SK-N-SH (cell line): Measurements from ENCODE around the gene SMAD3. TPM values are rescaled to one million over a fixed set of nuclear protein-coding genes. Genes with fewer than 3 reads are reported as not detected.

Experiments used
- CTCF ChIA-PET: fragments of 300-600, 350-600 bp; formaldehyde crosslinking; extraction: SDS; loops from one replicate; lab custom pipeline; 2021; lab: Yijun Ruan, JAX
- POLR2A ChIA-PET: fragments of 350-600 bp; sonication (Branson Sonifier 250); formaldehyde crosslinking; extraction: SDS; loops from one replicate; lab custom pipeline; 2020; ENCODE audit warnings: antibody characterized with exemption, inconsistent platforms; lab: Yijun Ruan, JAX
- DNase-seq: peaks from one replicate; pipeline ENCODE4 v3.0.0; 2012
- H2AFZ ChIP-seq: fragments of 200-600 bp; sonication (generic); 2 replicates; pipeline ENCODE4 v1.8.1; 2016; ENCODE audit warnings: antibody characterized with exemption, mild to moderate bottlenecking, low read depth
- H3F3A ChIP-seq: fragments of 200-600 bp; sonication (generic); replicated peaks from 2 replicates; pipeline ENCODE3; 2016; ENCODE audit warnings: antibody characterized with exemption, mild to moderate bottlenecking; ENCODE audit not compliant: insufficient read depth
- H3K27ac ChIP-seq, 2 experiments: fragments of 200-500 bp in 1 of 2; fragments of 200-600 bp in 1 of 2; sonication (Bioruptor generic) in 1 of 2; sonication (generic), shearing (Covaris generic) in 1 of 2; 2 replicates each; pipeline versions ENCODE4 v1.5.1 to v1.6.1; 2014 to 2016; ENCODE audit warnings: low read depth in 2 of 2, inconsistent platforms in 1 of 2, low read length in 1 of 2, mild to moderate bottlenecking in 1 of 2, mixed read lengths in 1 of 2
- H3K27me3 ChIP-seq: fragments of 200-600 bp; sonication (generic), shearing (Covaris generic); 2 replicates; pipeline ENCODE4 v1.6.1; 2016; ENCODE audit warnings: mixed run types; ENCODE audit not compliant: insufficient read depth
- H3K36me3 ChIP-seq, 2 experiments: fragments of 200-500 bp in 1 of 2; fragments of 200-600 bp in 1 of 2; sonication (Bioruptor generic) in 1 of 2; sonication (generic) in 1 of 2; replicated peaks in 1 of 2; 2 replicates each; pipeline versions ENCODE3 to v1.5.1; 2014 to 2016; ENCODE audit warnings: low read length in 1 of 2, mild to moderate bottlenecking in 1 of 2; ENCODE audit not compliant: insufficient read depth in 2 of 2, control insufficient read depth in 1 of 2
- H3K4me1 ChIP-seq, 2 experiments: fragments of 200-500 bp in 1 of 2; fragments of 200-600 bp in 1 of 2; sonication (Bioruptor generic) in 1 of 2; sonication (generic), shearing (Covaris generic) in 1 of 2; 2 replicates each; pipeline versions ENCODE4 v1.5.1 to v1.6.1; 2014 to 2016; ENCODE audit warnings: low read depth in 1 of 2, low read length in 1 of 2, mixed run types in 1 of 2; ENCODE audit not compliant: insufficient read depth in 2 of 2, control insufficient read depth in 1 of 2
- H3K4me2 ChIP-seq: fragments of 200-600 bp; sonication (generic), shearing (Covaris generic); 2 replicates; pipeline ENCODE4 v1.6.1; 2017; ENCODE audit warnings: mixed run types
- H3K4me3 ChIP-seq, 2 experiments: fragments of 200-500 bp in 1 of 2; fragments of 200-600 bp in 1 of 2; sonication (Bioruptor generic) in 1 of 2; sonication (generic), shearing (Covaris generic) in 1 of 2; 2 replicates each; pipeline versions ENCODE4 v1.5.1 to v1.8.1; 2014 to 2016; ENCODE audit warnings: low read depth in 2 of 2, inconsistent platforms in 1 of 2, low read length in 1 of 2, mild to moderate bottlenecking in 1 of 2, mixed read lengths in 1 of 2, moderate library complexity in 1 of 2
- H3K79me2 ChIP-seq: fragments of 200-600 bp; sonication (generic); 2 replicates; pipeline ENCODE4 v1.8.1; 2017; ENCODE audit warnings: mild to moderate bottlenecking; ENCODE audit not compliant: insufficient read depth
- H3K9ac ChIP-seq: fragments of 200-600 bp; sonication (generic); 2 replicates; pipeline ENCODE4 v1.6.1; 2017; ENCODE audit warnings: mixed run types
- H3K9me2 ChIP-seq: fragments of 200-600 bp; sonication (generic); 2 replicates; pipeline ENCODE4 v1.6.1; 2017; ENCODE audit warnings: mixed run types
- H3K9me3 ChIP-seq: fragments of 200-600 bp; sonication (generic); 2 replicates; pipeline ENCODE4 v1.6.1; 2017; ENCODE audit warnings: mixed run types, mild to moderate bottlenecking, moderate library complexity
- H4K20me1 ChIP-seq: fragments of 200-600 bp; sonication (generic); 2 replicates; pipeline ENCODE4 v1.6.1; 2017; ENCODE audit warnings: mild to moderate bottlenecking, mixed run types; ENCODE audit not compliant: insufficient read depth
- CHD2 ChIP-seq: fragments of 150-350 bp; IDR thresholded peaks from 2 replicates; pipeline ENCODE4 v1.6.1; 2018; ENCODE audit warnings: low read length; ENCODE audit not compliant: partially characterized antibody
- FOSL2 ChIP-seq: IDR thresholded peaks from 2 replicates; pipeline ENCODE4 v1.4.0; 2012; ENCODE audit warnings: low read depth, mild to moderate bottlenecking, moderate library complexity, borderline replicate concordance
- GATA2 ChIP-seq: sonication (generic); formaldehyde crosslinking; IDR thresholded peaks from 2 replicates; pipeline ENCODE4 v1.5.0; 2020; ENCODE audit warnings: mild to moderate bottlenecking, missing genetic modification reagents
- PBX3 ChIP-seq: IDR thresholded peaks from 2 replicates; pipeline ENCODE4; 2012
- WGBS: methylation state at CpG from one replicate; pipeline ENCODE4 v1.1.6; 2017; ENCODE audit warnings: low lambda C conversion rate; 5-methylcytosine and 5-hydroxymethylcytosine counted together
- polyA plus RNA-seq, 3 experiments: library from polyadenylated mRNA; depleted of rRNA; stranded (reverse); fragments of >200 nt; gene quantifications; 2 replicates each; pipeline ENCODE4 v1.2.3, GENCODE V29; 2012
- TF ChIP-seq, protein P1 (sequence below): IDR thresholded peaks from 2 replicates; pipeline ENCODE4 v1.6.1; 2012; ENCODE audit warnings: mild to moderate bottlenecking, low read depth, low read length, moderate library complexity

SMAD3 gene
- polyA plus RNA-seq, 1 of the 3 experiments (the other 2 are of a cell fraction): 19.5 TPM

DNA sequence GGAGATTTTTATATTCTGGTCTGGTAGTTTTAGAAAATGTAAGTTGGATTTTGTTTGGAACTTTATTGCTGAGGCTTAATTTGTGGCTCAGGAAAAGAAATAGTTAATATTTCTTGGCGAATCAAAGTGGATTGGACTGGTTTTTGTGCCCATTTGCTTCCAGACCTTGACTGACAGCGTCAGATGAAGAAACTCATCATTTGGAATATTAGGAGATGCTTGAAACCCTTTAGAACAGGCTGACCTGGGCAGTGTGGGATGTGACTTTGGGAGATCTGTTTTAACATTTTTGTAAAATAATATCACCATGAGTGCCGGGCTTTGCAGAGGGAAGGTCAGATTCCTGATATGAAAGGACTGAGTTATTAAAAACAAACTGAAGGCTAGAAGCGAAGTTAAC is 106.1 kb downstream of the SMAD3 start:
- no peaks in the 10 kb centered on the region for H3K27me3 ChIP-seq
- no peaks in the 10 kb centered on the region for H3K9me2 ChIP-seq
- peaks cover 13 to 14% of the 10 kb centered on the region in 2 experiments for H3K36me3 ChIP-seq
- H3F3A ChIP-seq: no peaks in the 10 kb centered on the region
- H3K9me3 ChIP-seq: no peaks in the 10 kb centered on the region
- H3K9ac ChIP-seq: no peak overlapping the region
- H3K27ac ChIP-seq: no peak overlapping the region
- no peak for DNase-seq
- H3K4me3 ChIP-seq: no peak overlapping the region
- H4K20me1 ChIP-seq: no peaks in the 10 kb centered on the region
- ChIA-PET CTCF (no interaction called here), POLR2A (no interaction called here)
- peaks cover 18 to 41% of the 10 kb centered on the region in 2 experiments; a peak in 3 of 4 replicates for H3K4me1 ChIP-seq
- peaks cover 8% of the 10 kb centered on the region; the same call in 1 of the 2 replicates for H3K79me2 ChIP-seq
- H3K4me2 ChIP-seq: no peak overlapping the region; the same call in 1 of the 2 replicates
- TF ChIP-seq FOSL2: no peak
- WGBS: 95% methylated on average over 4 of the region's 4 CpGs
- H2AFZ ChIP-seq: no peak overlapping the region

DNA sequence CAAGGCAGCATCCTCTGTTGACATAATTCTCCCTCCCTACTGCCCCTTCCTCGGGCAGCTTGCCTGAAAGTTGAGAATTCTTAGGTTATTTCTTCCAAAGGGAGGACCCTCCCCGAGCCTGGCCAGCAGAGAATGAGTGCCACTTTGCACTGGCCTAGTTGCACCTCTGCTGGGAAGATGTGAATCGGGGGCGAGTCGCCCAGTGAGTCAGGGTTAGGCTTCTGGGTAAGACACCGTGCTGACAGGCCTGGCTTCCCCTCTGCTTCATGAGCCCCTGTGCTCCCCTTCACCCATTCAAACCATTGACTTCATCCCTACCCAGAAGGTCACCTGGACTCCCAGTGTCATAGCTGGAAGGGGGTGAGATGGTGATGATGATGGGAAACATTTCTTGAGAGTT is 106.8 kb downstream of the SMAD3 start:
- Histone ChIP-seq H4K20me1 (no peaks in the 10 kb centered on the region), H3K36me3 (peaks cover 10 to 13% of the 10 kb centered on the region in 2 experiments), H3K4me2 (no peak overlapping the region; the same call in 1 of the 2 replicates), H3K27ac (no peak overlapping the region), H3K79me2 (peaks cover 12% of the 10 kb centered on the region; the same call in 1 of the 2 replicates), H3K4me1 (peaks cover 24 to 41% of the 10 kb centered on the region in 2 experiments; a peak in 3 of 4 replicates), H3K9me3 (no peaks in the 10 kb centered on the region), H3K9ac (no peak overlapping the region), H3K4me3 (no peak overlapping the region), H3F3A (peaks cover 5% of the 10 kb centered on the region), H3K27me3 (no peaks in the 10 kb centered on the region), H2AFZ (no peak overlapping the region), H3K9me2 (no peaks in the 10 kb centered on the region)
- no peak for TF ChIP-seq GATA2 (CRISPR knock-in tag)
- peak; percentile 20; the same call in 1 of the 2 replicates for TF ChIP-seq PBX3
- peak; percentile 31; the same call in 1 of the 2 replicates for TF ChIP-seq FOSL2
- TF ChIP-seq CHD2: no peak
- TF ChIP-seq, protein P1, sequence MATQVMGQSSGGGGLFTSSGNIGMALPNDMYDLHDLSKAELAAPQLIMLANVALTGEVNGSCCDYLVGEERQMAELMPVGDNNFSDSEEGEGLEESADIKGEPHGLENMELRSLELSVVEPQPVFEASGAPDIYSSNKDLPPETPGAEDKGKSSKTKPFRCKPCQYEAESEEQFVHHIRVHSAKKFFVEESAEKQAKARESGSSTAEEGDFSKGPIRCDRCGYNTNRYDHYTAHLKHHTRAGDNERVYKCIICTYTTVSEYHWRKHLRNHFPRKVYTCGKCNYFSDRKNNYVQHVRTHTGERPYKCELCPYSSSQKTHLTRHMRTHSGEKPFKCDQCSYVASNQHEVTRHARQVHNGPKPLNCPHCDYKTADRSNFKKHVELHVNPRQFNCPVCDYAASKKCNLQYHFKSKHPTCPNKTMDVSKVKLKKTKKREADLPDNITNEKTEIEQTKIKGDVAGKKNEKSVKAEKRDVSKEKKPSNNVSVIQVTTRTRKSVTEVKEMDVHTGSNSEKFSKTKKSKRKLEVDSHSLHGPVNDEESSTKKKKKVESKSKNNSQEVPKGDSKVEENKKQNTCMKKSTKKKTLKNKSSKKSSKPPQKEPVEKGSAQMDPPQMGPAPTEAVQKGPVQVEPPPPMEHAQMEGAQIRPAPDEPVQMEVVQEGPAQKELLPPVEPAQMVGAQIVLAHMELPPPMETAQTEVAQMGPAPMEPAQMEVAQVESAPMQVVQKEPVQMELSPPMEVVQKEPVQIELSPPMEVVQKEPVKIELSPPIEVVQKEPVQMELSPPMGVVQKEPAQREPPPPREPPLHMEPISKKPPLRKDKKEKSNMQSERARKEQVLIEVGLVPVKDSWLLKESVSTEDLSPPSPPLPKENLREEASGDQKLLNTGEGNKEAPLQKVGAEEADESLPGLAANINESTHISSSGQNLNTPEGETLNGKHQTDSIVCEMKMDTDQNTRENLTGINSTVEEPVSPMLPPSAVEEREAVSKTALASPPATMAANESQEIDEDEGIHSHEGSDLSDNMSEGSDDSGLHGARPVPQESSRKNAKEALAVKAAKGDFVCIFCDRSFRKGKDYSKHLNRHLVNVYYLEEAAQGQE: no peak
- ChIA-PET POLR2A (no interaction called here), CTCF (no interaction called here)
- 88% methylated on average over 6 of the region's 6 CpGs for WGBS
- DNase-seq: no peak
